GM12875 (cell line): ENCODE measurements around the gene RGL1.
"Not testable (repeated sequence)": the region's sequence is repeated elsewhere in the genome, so short reads cannot be mapped to it uniquely, and the experiment has no call there.

ENCODE experiments used
- H3K4me3 ChIP-seq: one replicate; pipeline ENCODE4 v1.5.1; 2011; ENCODE audit warnings: low read depth, low read length, control low read depth
- CTCF ChIP-seq: IDR thresholded peaks from 2 replicates; pipeline ENCODE4 v1.5.1; 2011; ENCODE audit warnings: low read depth, mild to moderate bottlenecking, control low read depth, inconsistent platforms, low read length, moderate library complexity, borderline replicate concordance; ENCODE audit not compliant: insufficient read depth

RGL1 gene

DNA sequence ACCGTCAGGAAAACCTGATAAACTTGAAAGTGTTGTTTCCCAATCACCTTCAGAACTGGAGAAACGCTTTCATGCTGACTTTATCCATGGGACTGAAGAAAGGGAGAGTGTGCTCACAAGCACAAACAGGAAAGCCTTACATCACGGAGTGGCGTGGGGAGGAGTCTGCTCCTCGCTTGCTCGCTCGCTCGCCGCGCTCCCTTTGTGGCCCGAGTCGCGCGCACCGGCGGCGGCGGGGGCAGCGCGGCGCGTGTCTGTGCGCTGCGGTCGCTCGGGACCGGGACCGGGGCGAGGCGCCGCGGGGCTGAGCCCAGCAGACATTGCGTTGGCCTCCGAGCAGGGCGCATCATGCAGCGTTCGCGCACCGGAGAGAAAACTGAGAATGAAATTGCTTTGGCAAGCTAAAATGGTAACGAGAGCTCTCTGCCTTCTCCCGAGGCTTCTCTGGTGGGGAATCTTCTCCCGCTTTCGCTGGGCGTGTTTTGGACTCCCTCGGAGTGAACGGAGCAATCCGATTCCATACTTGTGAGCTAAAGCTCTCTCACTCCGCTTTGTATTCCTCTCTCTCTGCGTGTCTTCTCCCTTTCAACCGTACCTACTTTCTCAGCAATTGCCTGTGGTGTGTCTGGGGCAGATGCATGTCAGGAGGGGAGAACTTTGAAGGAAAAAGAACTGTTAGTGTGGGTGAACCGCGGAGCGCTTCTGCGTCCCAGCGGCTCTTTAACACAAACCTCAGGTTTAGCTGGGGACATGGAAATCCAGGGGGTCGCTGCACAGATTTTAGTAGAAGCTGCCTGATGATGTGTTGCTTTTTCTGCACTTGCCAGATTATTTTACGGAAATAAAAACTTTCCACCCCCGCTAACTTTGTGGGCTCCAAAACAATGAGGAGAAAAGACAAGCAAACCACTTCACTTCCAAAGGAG is at the start of gene RGL1:
RGL1 (plus strand) TSS at position 205 of the 926 bp plus-strand sequence; CDS start at position 383, 178 bp downstream.
- H3K4me3 ChIP-seq: peak within 1 kb of the TSS; percentile 93
- TF ChIP-seq CTCF: no peak

DNA sequence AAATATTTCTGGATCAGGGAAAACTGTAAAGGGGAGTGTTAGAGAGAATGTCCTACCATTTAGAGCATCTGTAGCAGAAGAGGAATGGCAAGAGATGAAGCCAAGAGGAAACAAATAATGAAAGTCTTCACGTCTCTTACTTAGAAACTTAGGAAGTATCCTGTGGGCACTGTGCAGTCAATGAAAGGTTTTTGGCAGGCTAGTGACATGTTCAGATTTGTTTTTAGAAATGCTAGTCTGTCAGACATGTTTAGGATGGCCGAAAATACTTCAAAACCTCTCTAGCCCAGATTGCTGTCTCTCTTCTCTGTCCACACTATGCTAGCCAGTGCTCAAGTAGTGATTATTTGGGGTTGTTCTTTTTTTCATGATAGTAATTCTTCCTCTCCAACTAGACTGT is 48.6 kb upstream of the RGL1 start:
- no peak for TF ChIP-seq CTCF
- no peak overlapping the region for H3K4me3 ChIP-seq

DNA sequence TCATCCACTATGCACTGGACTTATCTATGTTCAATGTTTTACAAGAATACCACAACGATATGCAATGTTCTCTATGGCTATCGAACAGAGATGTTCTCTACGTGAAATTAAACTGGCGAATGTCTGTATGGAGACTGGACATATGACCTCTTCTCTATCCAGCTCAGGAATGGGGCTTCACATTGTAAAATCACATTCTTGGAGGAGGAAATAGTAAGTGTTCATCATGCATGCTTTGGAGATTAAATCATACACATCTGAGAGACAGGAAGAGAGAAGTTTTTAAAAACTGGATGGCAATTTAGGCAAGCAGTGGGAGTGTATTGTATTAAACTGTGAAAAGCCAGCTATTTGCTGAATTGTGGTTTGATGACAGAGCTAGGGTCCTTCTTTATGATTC is 47.9 kb upstream of the RGL1 start:
- no peak for TF ChIP-seq CTCF
- no peak overlapping the region for H3K4me3 ChIP-seq

- H3K4me3 ChIP-seq: no peak overlapping the region
- TF ChIP-seq CTCF: no peak
Observed at GRCh38 chr1:183758913-183759312, 46.0 kb upstream of the RGL1 start.

GRCh38 chr1:183760661-183761060 is 44.3 kb upstream of the RGL1 start:
- TF ChIP-seq CTCF: no peak

DNA sequence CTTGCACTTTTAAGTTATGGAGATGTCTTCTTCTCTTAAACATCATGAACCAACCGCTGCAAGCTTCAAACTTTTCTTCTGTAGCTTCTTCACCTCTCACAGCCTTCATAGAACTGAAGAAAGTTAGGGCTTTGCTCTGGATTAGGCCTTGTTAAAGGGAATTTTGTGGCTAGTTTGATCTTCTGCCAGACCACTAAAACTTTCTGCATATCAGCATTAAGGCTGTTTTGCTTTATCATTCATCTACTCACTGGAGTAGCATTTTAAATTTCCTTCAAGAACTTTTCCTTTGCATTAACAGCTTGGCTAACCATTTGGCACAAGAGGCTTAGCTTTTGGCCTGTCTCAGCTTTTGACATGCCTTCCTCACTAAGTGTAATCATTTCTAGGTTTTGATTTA is 43.0 kb upstream of the RGL1 start:
- TF ChIP-seq CTCF: no peak
- no peak overlapping the region for H3K4me3 ChIP-seq

More at GRCh38 chr1:183760661-183761060, 44.3 kb upstream of the RGL1 start:
- no peak overlapping the region for H3K4me3 ChIP-seq

- not testable (repeated sequence) for H3K4me3 ChIP-seq
Observed at GRCh38 chr1:183762856-183763255, 42.1 kb upstream of the RGL1 start.
